ENCODE results near the gene CCDC81. TPM values are rescaled to one million over a fixed set of nuclear protein-coding genes. Genes with fewer than 3 reads are reported as not detected.

Gene CCDC81
- total RNA-seq (2011; cell fraction: chromatin; rRNA removed; ENCODE audit: low replicate concordance): 1.2 and 3.3 TPM in 2 replicates
- total RNA-seq (2011; cell fraction: nucleolus; rRNA removed): 0.67 and 1.6 TPM in 2 replicates
- total RNA-seq (2011; cell fraction: nucleoplasm; rRNA removed): 0.59 and 2.4 TPM in 2 replicates
- total RNA-seq (2014; rRNA removed) (0.33 and 0.82 TPM in 2 replicates), total RNA-seq (2014; rRNA removed; fragmentation: Illumina TruSeq; extraction: Trizol) (0.36 and 0.54 TPM in 2 replicates), total RNA-seq (2015; rRNA removed; fragmentation: Illumina TruSeq; extraction: Trizol) (0.34 and 1.0 TPM in 2 replicates), total RNA-seq (2021) (0.16 and 0.63 TPM in 2 replicates), polyA plus RNA-seq (2011; rRNA removed) (0.30 and 0.46 TPM in 2 replicates), polyA plus RNA-seq (2014; fragmentation: Illumina TruSeq; extraction: Trizol) (0.28 and 0.48 TPM in 2 replicates), polyA plus RNA-seq (2014; fragmentation: Nextera tagmentation; extraction: Ambion mirVana) (under 1 TPM; 0.24 to 0.41 TPM), polyA plus RNA-seq (2014; rRNA removed) (0.23 and 0.90 TPM in 2 replicates), polyA minus RNA-seq (2011; rRNA and poly(A)+ RNA removed) (0.95 and 1.4 TPM in 2 replicates), Bru-seq, nascent RNA (percentile 38 among the genes with signal in this experiment), BruChase-seq, experiment 1, labeled RNA remaining after a 2-hour chase (percentile 45 among the genes with signal in this experiment), BruChase-seq, experiment 2, labeled RNA remaining after a 6-hour chase (percentile 52 among the genes with signal in this experiment)
- 0.07 and 0.16 TPM in 2 replicates for polyA plus RNA-seq (2011; cell fraction: cytosol; rRNA removed)
- 1.7 and 1.8 TPM in 2 replicates for polyA plus RNA-seq (2011; cell fraction: nucleus; rRNA removed)
- 0.15 and 0.34 TPM in 2 replicates for polyA plus RNA-seq (2012)
- not detected in 2 replicates for polyA minus RNA-seq (2011; cell fraction: cytosol; rRNA and poly(A)+ RNA removed)
- polyA minus RNA-seq (2011; cell fraction: nucleus; rRNA and poly(A)+ RNA removed): 0.67 and 2.0 TPM in 2 replicates
- long read RNA-seq, experiment 1, partial matches to known transcripts: 0 of 1 reads
- long read RNA-seq, experiment 1, other reads (novel, unspliced or antisense): 1 of 1 reads
- long read RNA-seq, experiment 2: 0 reads
- long read RNA-seq, experiment 3: 0 reads

- BruUV-seq (replicated peaks): no TSS peak
- TF ChIP-seq STAG1 (CRISPR knock-in tag; IDR thresholded peaks at IDR 0.05; ENCODE audit: borderline replicate concordance) (no peak), ZNF507 (tag; conservative IDR thresholded peaks at IDR 0.05) (no peak), RERE (CRISPR knock-in tag; IDR thresholded peaks at IDR 0.05; ENCODE audit: borderline replicate concordance) (no peak), GABPA (tag; conservative IDR thresholded peaks at IDR 0.05; ENCODE audit: low read depth) (no peak), ZNF764 (CRISPR knock-in tag; IDR thresholded peaks at IDR 0.05; ENCODE audit: low read depth) (no peak), CREM (IDR thresholded peaks at IDR 0.05; ENCODE audit: low read depth) (no peak), DDX20 (tag; IDR thresholded peaks at IDR 0.05; ENCODE audit: low read depth) (no peak)
- DNase-seq (ENCODE audit: extremely low read depth in 1 of 4, low spot score in 3 of 4) (no peak), ATAC-seq (no peak; the same call in 1 of the 3 replicates), FAIRE-seq (no peak)
- ChIA-PET POLR2A (no interaction called here), CTCF (ENCODE audit: low intra/inter-chr PET ratio) (no interaction called here)
- Histone ChIP-seq H3K4me1 (replicated peaks in 1 of 2; ENCODE audit: control insufficient read depth in 2 of 2, insufficient read depth in 2 of 2, low read length in 2 of 2) (peaks cover 0 to 4% of the 10 kb centered on the region in 2 experiments; a peak in 3 of 5 replicates), H3K9me1 (ENCODE audit: control insufficient read depth, insufficient read depth, low read length) (no peaks in the 10 kb centered on the region), H3K4me3 (no peak within 1 kb of the TSS), H4K20me1 (replicated peaks; ENCODE audit: control insufficient read depth, insufficient read depth, low read length) (no peaks in the 10 kb centered on the region), H2AFZ (ENCODE audit: low read depth, low read length) (no peak within 1 kb of the TSS), H3K4me2 (ENCODE audit: insufficient read depth, low read length) (no peak within 1 kb of the TSS), H3K36me3 (ENCODE audit: control insufficient read depth, insufficient read depth, low read length) (no peaks in the 10 kb centered on the region), H3K27me3 (ENCODE audit: control insufficient read depth in 2 of 2, insufficient read depth in 2 of 2, low read length in 2 of 2) (no peaks in the 10 kb centered on the region; a peak in 1 of 5 replicates), H3K9ac (ENCODE audit: insufficient read depth in 1 of 2, low read depth in 2 of 2, low read length in 2 of 2) (no peak within 1 kb of the TSS; a peak in 1 of 4 replicates), H3K9me3 (replicated peaks; ENCODE audit: control insufficient read depth, insufficient read depth, low read depth, low read length) (0 out of 2 replicates have a peak, but pooled peaks cover 2% of the 10 kb centered on the region), H3K27ac (ENCODE audit: extremely low read depth, low read depth, low read length) (no peak within 1 kb of the TSS), H3K79me2 (ENCODE audit: control insufficient read depth, insufficient read depth, low read length) (no peaks in the 10 kb centered on the region)
- in situ Hi-C loops (cut with MboI): no loop called here
- intact Hi-C loops (cut with micrococcal nuclease): no loop called here
- 28% methylated on average over 25 of the region's 25 CpGs for WGBS (ENCODE audit: insufficient coverage, low coverage, missing lambda C conversion rate)
These were observed at the start of gene CCDC81 for GRCh38 chr11:86374586-86374985. Gene CCDC81 (plus strand): TSS chr11:86374887. CDS start chr11:86375164, 277 bp downstream.
